Karpas-422 (cell line): ENCODE measurements around the gene IL3RA. TPM values are rescaled to one million over a fixed set of nuclear protein-coding genes. Genes with fewer than 3 reads are reported as not detected.
"Not testable (repeated sequence)": the region's sequence is repeated elsewhere in the genome, so short reads cannot be mapped to it uniquely, and the experiment has no call there.

Experiments used
- DNase-seq: peaks from one replicate; pipeline ENCODE4 v3.0.0-alpha.2; 2015
- H2AFZ ChIP-seq: fragments of 200-600 bp; sonication (generic); 2 replicates; pipeline ENCODE4 v1.6.1; 2014; ENCODE audit warnings: antibody characterized with exemption, low read length, mixed read lengths
- H3K27ac ChIP-seq: fragments of 200-600 bp; sonication (generic); 2 replicates; pipeline ENCODE4 v1.5.1; 2014; ENCODE audit warnings: mild to moderate bottlenecking, low read length, moderate library complexity
- H3K27me3 ChIP-seq: fragments of 200-600 bp; sonication (generic); 2 replicates; pipeline ENCODE4 v1.6.1; 2014; ENCODE audit warnings: low read length, mixed read lengths
- H3K36me3 ChIP-seq: fragments of 200-600 bp; sonication (generic); 2 replicates; pipeline ENCODE4 v1.6.1; 2014; ENCODE audit warnings: low read length, mixed read lengths; ENCODE audit not compliant: insufficient read depth
- H3K4me1 ChIP-seq: fragments of 200-600 bp; sonication (generic); 2 replicates; pipeline ENCODE4 v1.6.1; 2014; ENCODE audit warnings: mild to moderate bottlenecking, low read length, mixed read lengths
- H3K4me2 ChIP-seq: fragments of 200-600 bp; sonication (generic); 2 replicates; pipeline ENCODE4 v1.6.1; 2014; ENCODE audit warnings: low read length, low read depth, mild to moderate bottlenecking; ENCODE audit not compliant: poor library complexity, severe bottlenecking
- H3K4me3 ChIP-seq: fragments of 200-600 bp; sonication (generic); 2 replicates; pipeline ENCODE4 v1.5.1; 2014; ENCODE audit warnings: mild to moderate bottlenecking, antibody characterized with exemption, low read length, mixed read lengths
- H3K79me2 ChIP-seq: fragments of 200-600 bp; sonication (generic); 2 replicates; pipeline ENCODE4 v1.6.1; 2014; ENCODE audit warnings: mild to moderate bottlenecking, low read length, mixed read lengths
- H3K9ac ChIP-seq: fragments of 200-600 bp; sonication (generic); 2 replicates; pipeline ENCODE4 v1.6.0; 2014; ENCODE audit warnings: low read length
- H3K9me2 ChIP-seq: fragments of 200-600 bp; sonication (generic), shearing (Covaris generic); replicated peaks from 2 replicates; pipeline ENCODE4 v1.6.0; 2014; ENCODE audit warnings: mild to moderate bottlenecking, low read length, moderate library complexity; ENCODE audit not compliant: insufficient read depth
- H3K9me3 ChIP-seq: fragments of 300-700, 200-600 bp; sonication (generic); 2 replicates; pipeline ENCODE4 v1.6.1; 2014; ENCODE audit warnings: low read length, mixed read lengths
- H4K20me1 ChIP-seq: fragments of 200-600 bp; sonication (generic); 2 replicates; pipeline ENCODE4 v1.6.1; 2014; ENCODE audit warnings: mild to moderate bottlenecking, antibody characterized with exemption, low read length, low read depth; ENCODE audit not compliant: insufficient read depth
- total RNA-seq: library from RNA; depleted of rRNA; stranded (reverse); fragments of >200 nt; shearing (Covaris generic); gene quantifications from 2 replicates; pipeline ENCODE4 v1.2.3, GENCODE V29; 2014; ENCODE audit warnings: low replicate concordance

The IL3RA gene
- total RNA-seq, 1 experiment from 2014 or later, result not detected

DNA sequence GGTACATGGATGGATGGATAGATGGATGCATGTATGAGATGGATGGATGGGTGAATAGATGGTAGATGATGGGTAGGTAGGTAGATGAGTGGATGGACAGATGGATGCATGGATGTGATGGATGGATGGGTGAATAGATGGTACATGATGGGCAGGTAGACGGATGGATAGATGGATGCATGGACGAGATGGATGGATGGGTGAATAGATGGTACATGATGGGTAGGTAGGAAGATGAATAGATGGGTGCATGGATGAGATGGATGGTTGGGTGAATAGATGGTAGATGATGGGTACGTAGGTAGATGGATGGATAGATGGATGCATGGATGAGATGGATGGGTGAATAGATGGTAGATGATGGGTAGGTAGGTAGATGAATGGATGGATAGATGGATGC, 67.3 kb downstream of the IL3RA start:
- H3K9ac ChIP-seq, H3K4me3 ChIP-seq, H3K27ac ChIP-seq, H3K79me2 ChIP-seq, H3K4me1 ChIP-seq, H3K9me3 ChIP-seq, DNase-seq, H2AFZ ChIP-seq, H3K9me2 ChIP-seq, H3K4me2 ChIP-seq, H3K27me3 ChIP-seq: not testable (repeated sequence)
- Histone ChIP-seq H4K20me1 (peaks cover 13% of the 10 kb centered on the region), H3K36me3 (peaks cover 53% of the 10 kb centered on the region)

DNA sequence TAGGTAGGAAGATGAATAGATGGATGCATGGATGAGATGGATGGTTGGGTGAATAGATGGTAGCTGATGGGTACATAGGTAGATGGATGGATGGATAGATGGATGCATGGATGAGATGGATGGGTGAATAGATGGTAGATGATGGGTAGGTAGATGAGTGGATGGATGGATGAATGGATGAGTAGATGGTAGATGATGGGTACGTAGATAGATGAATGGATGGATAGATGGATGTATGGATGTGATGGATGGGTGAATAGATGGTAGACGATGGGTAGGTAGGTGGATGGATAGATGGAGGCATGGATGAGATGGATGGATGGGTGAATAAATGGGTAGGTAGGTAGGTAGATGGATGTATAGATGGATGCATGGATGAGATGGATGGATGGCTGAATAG, 69.2 kb downstream of the IL3RA start:
- not testable (repeated sequence) for H3K9me2 ChIP-seq, H3K27me3 ChIP-seq, H3K9me3 ChIP-seq, H3K79me2 ChIP-seq, H3K4me1 ChIP-seq, H3K27ac ChIP-seq, H2AFZ ChIP-seq, H3K4me3 ChIP-seq, H3K4me2 ChIP-seq, DNase-seq, H3K9ac ChIP-seq
- Histone ChIP-seq H3K36me3 (peaks cover 53% of the 10 kb centered on the region), H4K20me1 (peaks cover 13% of the 10 kb centered on the region)

DNA sequence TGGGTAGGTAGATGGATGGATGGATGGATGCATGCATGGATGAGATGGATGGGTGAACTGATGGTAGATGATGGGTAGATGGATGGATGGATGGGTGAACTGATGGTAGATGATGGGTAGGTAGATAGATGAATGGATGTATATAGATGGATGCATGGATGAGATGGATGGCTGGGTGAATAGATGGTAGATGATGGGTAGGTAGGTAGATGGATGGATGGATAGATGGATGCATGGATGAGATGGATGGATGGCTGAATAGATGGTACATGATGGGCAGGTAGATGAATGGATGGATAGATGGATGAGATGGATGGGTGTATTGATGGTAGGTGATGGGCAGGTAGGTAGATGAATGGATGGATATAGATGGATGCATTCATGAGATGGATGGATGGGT, 70.5 kb downstream of the IL3RA start:
- peaks cover 7% of the 10 kb centered on the region; the same call in 1 of the 2 replicates for H3K9me2 ChIP-seq
- H3K27ac ChIP-seq, result no peak overlapping the region
- H3K4me1 ChIP-seq, result no peaks in the 10 kb centered on the region
- H3K9me3 ChIP-seq, result no peaks in the 10 kb centered on the region; the same call in 1 of the 2 replicates
- no peak overlapping the region for H3K9ac ChIP-seq
- peaks cover 10% of the 10 kb centered on the region; the same call in 1 of the 2 replicates for H4K20me1 ChIP-seq
- peaks cover 7% of the 10 kb centered on the region for H3K79me2 ChIP-seq
- H3K27me3 ChIP-seq, result no peaks in the 10 kb centered on the region
- H3K4me2 ChIP-seq, result no peak overlapping the region
- H3K36me3 ChIP-seq, result peaks cover 52% of the 10 kb centered on the region
- H3K4me3 ChIP-seq, result no peak overlapping the region
- H2AFZ ChIP-seq, result no peak overlapping the region
- DNase-seq, result no peak

DNA sequence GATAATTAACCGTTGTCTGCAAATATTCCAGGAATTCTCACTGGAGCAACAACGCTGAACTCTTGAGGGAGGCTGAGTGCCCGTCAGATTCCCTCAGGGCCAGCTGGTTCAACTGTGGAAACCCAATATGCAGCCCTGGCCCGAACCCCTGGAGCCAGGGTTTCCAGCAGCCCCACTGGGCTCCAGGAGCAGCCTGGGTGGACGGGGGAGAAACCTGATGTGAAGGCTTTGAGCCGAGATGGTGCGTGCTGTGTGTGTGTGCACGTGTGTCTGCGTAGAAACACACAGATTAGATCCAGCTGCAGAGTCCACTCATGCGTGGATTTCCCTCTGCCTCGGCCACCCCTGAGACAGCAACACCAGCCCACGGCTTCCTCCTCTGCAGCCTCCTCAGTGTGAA, 74.7 kb downstream of the IL3RA start:
- peaks cover 10% of the 10 kb centered on the region; the same call in 1 of the 2 replicates for H4K20me1 ChIP-seq
- H3K4me1 ChIP-seq, result no peaks in the 10 kb centered on the region
- no peak overlapping the region for H3K4me2 ChIP-seq
- H3K36me3 ChIP-seq, result peaks cover 27% of the 10 kb centered on the region
- H3K9me2 ChIP-seq, result peaks cover under 1% of the 10 kb centered on the region; the same call in 1 of the 2 replicates
- H3K4me3 ChIP-seq, result no peak overlapping the region
- no peaks in the 10 kb centered on the region for H3K27me3 ChIP-seq
- no peaks in the 10 kb centered on the region for H3K9me3 ChIP-seq
- no peaks in the 10 kb centered on the region for H3K79me2 ChIP-seq
- DNase-seq, result no peak
- H3K27ac ChIP-seq, result no peak overlapping the region
- H2AFZ ChIP-seq, result no peak overlapping the region
- H3K9ac ChIP-seq, result no peak overlapping the region

DNA sequence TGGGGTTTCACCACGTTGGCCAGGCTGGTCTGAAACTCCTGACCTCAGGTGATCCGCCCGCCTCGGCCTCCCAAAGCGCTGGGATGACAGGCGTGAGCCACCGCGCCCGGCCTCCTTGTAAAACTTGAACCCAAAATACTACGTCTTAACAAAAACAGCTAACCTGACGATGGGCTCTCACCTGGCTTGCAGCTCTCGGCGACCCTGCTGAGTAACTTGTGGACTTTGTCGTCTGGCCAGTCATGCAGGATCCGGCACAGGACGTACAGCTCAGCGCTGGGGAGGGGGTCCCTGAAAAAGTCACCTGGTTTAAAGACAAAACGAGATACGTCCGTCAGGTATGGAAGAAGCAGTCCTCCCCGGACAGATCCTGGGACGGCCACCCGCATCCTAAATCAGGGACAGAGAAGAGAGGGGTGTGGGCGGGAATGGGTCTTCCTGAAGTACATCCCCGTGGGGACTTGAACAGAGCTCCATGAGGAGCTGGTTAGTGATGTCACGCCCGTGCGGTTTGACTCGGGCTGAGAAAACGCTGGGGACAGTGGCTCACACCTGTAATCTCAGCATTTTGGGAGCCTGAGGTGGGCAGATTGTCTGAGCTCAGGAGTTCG, 76.1 kb downstream of the IL3RA start:
- Histone ChIP-seq H2AFZ (no peak overlapping the region), H3K79me2 (no peaks in the 10 kb centered on the region), H3K9me3 (no peaks in the 10 kb centered on the region), H3K4me2 (no peak overlapping the region), H3K4me3 (no peak overlapping the region), H4K20me1 (no peaks in the 10 kb centered on the region; the same call in 1 of the 2 replicates), H3K9ac (no peak overlapping the region), H3K27me3 (no peaks in the 10 kb centered on the region), H3K27ac (no peak overlapping the region), H3K9me2 (no peaks in the 10 kb centered on the region), H3K36me3 (peaks cover 23% of the 10 kb centered on the region), H3K4me1 (no peaks in the 10 kb centered on the region)
- DNase-seq, result no peak

DNA sequence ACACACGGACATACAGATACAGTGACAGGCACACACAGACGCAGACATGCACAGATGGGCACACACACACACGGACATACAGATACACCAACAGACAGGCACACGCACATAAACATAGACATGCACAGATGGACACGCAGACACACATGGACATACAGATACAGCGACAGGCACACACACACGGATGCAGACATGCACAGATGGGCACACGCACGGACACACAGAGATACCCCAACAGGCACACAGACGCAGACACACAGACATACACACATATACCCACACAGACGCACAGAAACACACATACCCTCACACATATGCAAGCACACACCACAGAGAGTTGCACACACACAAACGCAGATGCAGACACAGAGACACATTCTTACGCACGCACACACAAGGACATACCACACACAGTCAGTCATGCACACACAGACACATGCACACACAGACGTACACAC, 79.8 kb downstream of the IL3RA start:
- H4K20me1 ChIP-seq, result no peaks in the 10 kb centered on the region; the same call in 1 of the 2 replicates
- no peaks in the 10 kb centered on the region for H3K9me2 ChIP-seq
- H3K27me3 ChIP-seq, result no peaks in the 10 kb centered on the region
- H3K4me1 ChIP-seq, result no peaks in the 10 kb centered on the region
- H3K9me3 ChIP-seq, result no peaks in the 10 kb centered on the region; the same call in 1 of the 2 replicates
- no peaks in the 10 kb centered on the region for H3K79me2 ChIP-seq
- no peak overlapping the region for H3K4me2 ChIP-seq
- DNase-seq, result no peak
- no peak overlapping the region for H2AFZ ChIP-seq
- H3K9ac ChIP-seq, result no peak overlapping the region
- H3K4me3 ChIP-seq, result no peak overlapping the region
- peaks cover 47% of the 10 kb centered on the region for H3K36me3 ChIP-seq
- H3K27ac ChIP-seq, result no peak overlapping the region

DNA sequence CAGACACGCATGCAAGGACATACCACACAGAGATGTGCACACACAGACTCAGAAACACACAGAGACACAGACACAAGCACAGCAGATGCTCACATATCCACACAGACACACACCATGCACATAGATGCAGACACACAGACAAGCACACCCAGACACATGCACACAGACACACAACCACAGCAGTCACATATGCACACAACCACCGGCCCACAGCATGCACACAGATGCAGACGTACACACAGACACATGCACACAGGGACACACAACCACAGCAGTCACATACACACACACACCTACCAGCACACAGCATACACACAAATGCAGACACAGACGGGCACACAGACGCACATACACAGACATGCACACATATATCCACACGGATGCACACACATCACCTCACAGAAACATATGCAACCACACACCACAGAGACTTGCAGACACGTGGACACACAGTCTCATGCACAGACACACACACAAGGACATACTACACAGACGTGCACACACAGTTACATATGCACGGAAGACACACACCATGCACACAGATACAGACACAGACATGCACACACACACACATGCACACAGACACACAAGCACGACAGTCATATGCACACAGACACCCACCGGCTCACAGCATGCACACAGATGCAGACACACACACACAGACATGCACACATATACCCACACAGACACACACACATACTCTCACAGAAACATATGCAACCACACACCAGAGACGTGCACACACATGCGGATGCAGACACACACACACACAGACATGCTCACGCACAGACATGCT, 80.6 kb downstream of the IL3RA start:
- Histone ChIP-seq H3K27me3 (no peaks in the 10 kb centered on the region), H3K9me3 (no peaks in the 10 kb centered on the region; the same call in 1 of the 2 replicates), H3K9me2 (no peaks in the 10 kb centered on the region), H3K4me2 (no peak overlapping the region), H3K4me1 (no peaks in the 10 kb centered on the region), H3K4me3 (no peak overlapping the region), H3K79me2 (no peaks in the 10 kb centered on the region), H4K20me1 (no peaks in the 10 kb centered on the region; the same call in 1 of the 2 replicates), H3K9ac (no peak overlapping the region), H2AFZ (no peak overlapping the region), H3K36me3 (peaks cover 54% of the 10 kb centered on the region), H3K27ac (no peak overlapping the region)
- DNase-seq, result no peak

DNA sequence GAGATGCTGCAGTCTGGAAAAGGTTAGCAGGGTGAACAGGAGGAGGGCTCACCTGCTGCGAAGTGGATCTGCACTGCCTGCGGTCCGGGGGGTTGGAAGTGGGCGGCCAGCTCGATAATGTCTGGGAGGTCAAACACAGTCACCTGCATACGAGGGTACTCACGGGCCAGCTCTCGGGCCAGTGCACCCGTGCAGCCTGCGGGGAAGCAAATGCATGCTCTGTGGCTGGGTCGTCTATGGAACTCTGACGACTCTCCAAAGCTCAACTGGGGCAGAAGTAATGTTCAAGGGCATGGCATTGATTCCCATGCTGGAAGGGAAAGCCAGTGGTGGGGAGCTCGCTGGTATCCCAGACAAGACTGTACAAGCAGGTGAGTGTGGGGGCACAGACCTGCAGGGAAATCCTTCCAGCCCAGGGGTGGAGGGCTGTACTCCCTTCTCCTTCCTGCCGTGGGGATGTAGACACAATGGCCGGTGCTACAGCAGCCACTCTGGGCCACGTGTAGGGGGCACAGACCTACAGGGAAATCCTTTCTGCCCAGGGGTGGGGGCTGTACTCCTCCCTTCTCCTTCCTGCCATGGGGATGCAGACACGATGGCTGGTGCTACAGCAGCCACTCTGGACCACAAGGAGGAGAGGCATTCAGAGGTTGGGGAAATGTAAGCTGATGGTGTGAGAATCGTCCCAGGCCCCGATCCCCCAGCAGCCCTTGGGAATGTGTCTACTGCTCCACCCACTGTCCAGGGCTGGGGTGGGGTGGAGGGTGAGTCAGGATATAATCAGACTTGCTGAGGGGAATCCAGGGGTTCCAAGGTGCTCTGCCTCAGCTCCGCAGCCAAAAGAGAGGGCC, 81.6 kb downstream of the IL3RA start:
- H4K20me1 ChIP-seq, result no peaks in the 10 kb centered on the region; the same call in 1 of the 2 replicates
- H3K9ac ChIP-seq, result no peak overlapping the region
- no peak overlapping the region for H3K4me3 ChIP-seq
- H3K79me2 ChIP-seq, result no peaks in the 10 kb centered on the region
- no peak overlapping the region for H2AFZ ChIP-seq
- H3K9me3 ChIP-seq, result peaks cover 4% of the 10 kb centered on the region
- no peaks in the 10 kb centered on the region for H3K4me1 ChIP-seq
- no peaks in the 10 kb centered on the region for H3K9me2 ChIP-seq
- H3K36me3 ChIP-seq, result peaks cover 61% of the 10 kb centered on the region
- no peak overlapping the region for H3K27ac ChIP-seq
- no peak overlapping the region for H3K4me2 ChIP-seq
- DNase-seq, result no peak
- no peaks in the 10 kb centered on the region for H3K27me3 ChIP-seq
